ENCODE data around the gene LRRC27.

Gene LRRC27

DNA sequence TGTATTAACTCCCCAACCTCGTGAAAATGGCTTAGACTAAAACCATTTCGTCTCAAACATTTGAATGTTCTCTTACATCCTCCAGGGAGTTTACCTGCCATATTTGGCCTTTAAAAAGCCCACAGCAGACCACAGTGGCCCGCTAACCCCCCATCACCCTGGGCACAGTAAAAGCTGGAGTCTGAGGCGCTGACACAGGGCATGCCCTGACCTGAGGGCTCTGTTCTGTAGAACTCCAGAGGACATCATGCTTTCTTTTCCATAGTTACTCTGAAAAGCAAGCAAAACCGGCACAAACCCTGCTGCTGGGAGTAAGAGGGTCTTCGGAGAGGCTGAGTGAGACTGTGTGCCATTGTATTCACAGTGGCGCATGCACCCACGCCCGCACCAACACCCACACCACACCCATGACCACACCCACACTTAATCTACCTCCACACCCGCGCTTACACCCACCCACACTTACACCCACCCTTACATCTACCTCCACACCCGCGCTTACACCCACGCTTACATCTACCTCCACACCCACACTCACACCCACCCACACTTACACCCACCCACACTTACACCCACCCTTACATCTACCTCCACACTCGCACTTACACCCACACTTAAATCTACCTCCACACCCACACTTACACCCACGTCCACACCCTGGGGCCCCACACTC lies 32.1 kb downstream of the LRRC27 start:
- Histone ChIP-seq H3K27ac (ENCODE audit: insufficient read depth in 1 of 2, low read depth in 1 of 2, low read length in 2 of 2, poor library complexity in 1 of 2, severe bottlenecking in 2 of 2) (no peak overlapping the region), H3K9me3 (ENCODE audit: control extremely low read depth in 1 of 5, control insufficient read depth in 4 of 5, insufficient read depth in 2 of 5, low read depth in 1 of 5, low read length in 4 of 5) (peaks cover 0 to 7% (median 0%) of the 10 kb centered on the region in 5 experiments), H3K36me3 (ENCODE audit: control insufficient read depth in 4 of 4, insufficient read depth in 4 of 4, low read length in 3 of 4) (peaks cover 4 to 38% (median 9%) of the 10 kb centered on the region in 4 experiments), H3K4me3 (ENCODE audit: control insufficient read depth in 1 of 7, extremely low read depth in 1 of 7, insufficient read depth in 4 of 7, low read depth in 2 of 7, low read length in 6 of 7) (no peak overlapping the region), H3K27me3 (replicated peaks in 2 of 5; ENCODE audit: control insufficient read depth in 4 of 5, insufficient read depth in 5 of 5, low read length in 4 of 5) (no peaks in the 10 kb centered on the region), H3K4me1 (ENCODE audit: control extremely low read depth in 1 of 4, control insufficient read depth in 4 of 4, insufficient read depth in 4 of 4, low read length in 3 of 4) (peaks cover 0 to 9% (median 6%) of the 10 kb centered on the region in 4 experiments)
- 60% methylated on average over 12 of the region's 16 CpGs for WGBS (ENCODE audit: insufficient coverage)
- DNase-seq = peak in 2 of 3 donors; percentile 24 to 30
- ChIA-PET CTCF (interaction anchor here (1.5 kb wide), 1 partner anchor 11 kb away, joined by 3 read pairs; no protein-coding TSS in a partner anchor), POLR2A (no interaction called here)

DNA sequence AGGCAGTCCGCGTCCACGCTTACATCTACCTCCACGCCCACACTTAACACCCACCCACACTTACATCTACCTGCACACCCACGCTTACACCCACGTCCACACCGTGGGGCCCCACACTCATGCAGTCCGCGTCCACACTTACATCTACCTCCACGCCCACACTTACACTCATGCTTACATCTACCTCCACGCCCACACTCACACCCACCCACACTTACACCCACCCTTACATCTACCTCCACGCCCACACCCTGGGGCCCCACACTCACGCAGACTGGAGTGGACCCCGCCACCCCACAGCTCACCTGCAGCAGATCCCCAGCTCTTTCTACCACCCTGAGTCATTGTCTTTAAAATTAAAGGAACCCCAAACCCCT lies 32.6 kb downstream of the LRRC27 start:
- CTCF ChIA-PET = no interaction called here
- 75% methylated on average over 8 of the region's 14 CpGs for WGBS (ENCODE audit: insufficient coverage)

DNA sequence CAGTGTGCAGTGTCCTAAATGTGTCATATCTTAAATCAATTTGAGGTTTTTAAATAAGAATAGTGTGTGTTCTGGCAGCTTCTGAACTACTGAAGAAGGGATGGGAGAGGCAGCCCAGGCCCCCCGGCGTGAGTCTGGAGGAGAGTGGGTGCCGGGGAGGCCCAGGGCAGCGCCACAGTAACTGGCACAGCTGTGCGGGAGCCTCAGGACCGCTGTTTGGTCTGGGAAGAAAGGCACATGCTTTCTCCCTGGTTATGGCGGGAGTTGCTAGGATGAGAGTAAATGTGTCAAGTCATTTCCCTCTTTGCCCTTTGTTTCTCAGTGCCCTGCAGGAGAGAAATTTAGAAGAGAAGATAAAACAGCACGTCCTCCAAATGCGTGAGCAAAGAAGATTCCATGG lies 33.1 kb downstream of the LRRC27 start:
- Histone ChIP-seq H3K27me3 (replicated peaks in 2 of 5; ENCODE audit: control insufficient read depth in 4 of 5, insufficient read depth in 5 of 5, low read length in 4 of 5) (no peaks in the 10 kb centered on the region), H3K27ac (ENCODE audit: insufficient read depth in 1 of 2, low read depth in 1 of 2, low read length in 2 of 2, poor library complexity in 1 of 2, severe bottlenecking in 2 of 2) (no peak overlapping the region), H3K9me3 (ENCODE audit: control extremely low read depth in 1 of 5, control insufficient read depth in 4 of 5, insufficient read depth in 2 of 5, low read depth in 1 of 5, low read length in 4 of 5) (peaks cover 0 to 7% (median 0%) of the 10 kb centered on the region in 5 experiments), H3K36me3 (ENCODE audit: control insufficient read depth in 4 of 4, insufficient read depth in 4 of 4, low read length in 3 of 4) (peaks cover 4 to 40% (median 9%) of the 10 kb centered on the region in 4 experiments), H3K4me3 (ENCODE audit: control insufficient read depth in 1 of 7, extremely low read depth in 1 of 7, insufficient read depth in 4 of 7, low read depth in 2 of 7, low read length in 6 of 7) (no peak overlapping the region), H3K4me1 (ENCODE audit: control extremely low read depth in 1 of 4, control insufficient read depth in 4 of 4, insufficient read depth in 4 of 4, low read length in 3 of 4) (peaks cover 0 to 9% (median 6%) of the 10 kb centered on the region in 4 experiments)
- DNase-seq = no peak
- CTCF ChIA-PET = no interaction called here
- WGBS (ENCODE audit: insufficient coverage) = 20% methylated on average over 8 of the region's 9 CpGs
- POLR2A ChIA-PET = no interaction called here

More for the DNA sequence above, 32.6 kb downstream of the LRRC27 start:
- Histone ChIP-seq H3K4me1 (ENCODE audit: control extremely low read depth in 1 of 4, control insufficient read depth in 4 of 4, insufficient read depth in 4 of 4, low read length in 3 of 4) (peaks cover 0 to 9% (median 6%) of the 10 kb centered on the region in 4 experiments), H3K27me3 (replicated peaks in 2 of 5; ENCODE audit: control insufficient read depth in 4 of 5, insufficient read depth in 5 of 5, low read length in 4 of 5) (no peaks in the 10 kb centered on the region), H3K9me3 (ENCODE audit: control extremely low read depth in 1 of 5, control insufficient read depth in 4 of 5, insufficient read depth in 2 of 5, low read depth in 1 of 5, low read length in 4 of 5) (peaks cover 0 to 7% (median 0%) of the 10 kb centered on the region in 5 experiments), H3K4me3 (ENCODE audit: control insufficient read depth in 1 of 7, extremely low read depth in 1 of 7, insufficient read depth in 4 of 7, low read depth in 2 of 7, low read length in 6 of 7) (no peak overlapping the region), H3K27ac (ENCODE audit: insufficient read depth in 1 of 2, low read depth in 1 of 2, low read length in 2 of 2, poor library complexity in 1 of 2, severe bottlenecking in 2 of 2) (no peak overlapping the region), H3K36me3 (ENCODE audit: control insufficient read depth in 4 of 4, insufficient read depth in 4 of 4, low read length in 3 of 4) (peaks cover 4 to 40% (median 9%) of the 10 kb centered on the region in 4 experiments)
- no peak for DNase-seq
- POLR2A ChIA-PET = no interaction called here

DNA sequence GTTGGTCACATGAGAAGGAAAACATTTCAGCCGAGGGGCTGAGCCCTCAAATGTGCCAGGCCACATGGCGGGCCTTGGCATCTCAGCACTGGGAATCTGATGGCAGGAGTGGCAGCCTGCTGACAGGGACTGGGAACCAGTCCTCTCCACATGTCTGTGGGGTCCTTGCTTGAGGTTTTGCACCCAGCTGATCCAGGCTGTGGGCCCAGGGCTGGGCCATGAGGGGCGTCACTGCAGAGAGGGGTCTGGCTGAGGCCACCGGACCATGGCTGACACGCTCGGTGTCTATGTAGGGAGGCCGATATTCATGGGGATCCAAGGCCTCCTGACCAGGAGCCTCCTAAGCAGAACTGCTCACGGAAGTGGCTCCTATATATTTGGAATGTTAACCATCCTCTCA lies 34.0 kb downstream of the LRRC27 start:
- H3K36me3 ChIP-seq (ENCODE audit: control insufficient read depth in 4 of 4, insufficient read depth in 4 of 4, low read length in 3 of 4) = peaks cover 4 to 40% (median 9%) of the 10 kb centered on the region in 4 experiments
- no peak for DNase-seq
- H3K4me1 ChIP-seq (ENCODE audit: control extremely low read depth in 1 of 4, control insufficient read depth in 4 of 4, insufficient read depth in 4 of 4, low read length in 3 of 4) = peaks cover 0 to 13% (median 11%) of the 10 kb centered on the region in 4 experiments
- CTCF ChIA-PET = no interaction called here
- H3K27me3 ChIP-seq (replicated peaks in 2 of 5; ENCODE audit: control insufficient read depth in 4 of 5, insufficient read depth in 5 of 5, low read length in 4 of 5) = no peaks in the 10 kb centered on the region
- 99% methylated on average over 8 of the region's 8 CpGs for WGBS (ENCODE audit: insufficient coverage)
- H3K9me3 ChIP-seq (ENCODE audit: control extremely low read depth in 1 of 5, control insufficient read depth in 4 of 5, insufficient read depth in 2 of 5, low read depth in 1 of 5, low read length in 4 of 5) = peaks cover 0 to 7% (median 0%) of the 10 kb centered on the region in 5 experiments
- POLR2A ChIA-PET = no interaction called here
- no peak overlapping the region for H3K27ac ChIP-seq (ENCODE audit: insufficient read depth in 1 of 2, low read depth in 1 of 2, low read length in 2 of 2, poor library complexity in 1 of 2, severe bottlenecking in 2 of 2)
- H3K4me3 ChIP-seq (ENCODE audit: control insufficient read depth in 1 of 7, extremely low read depth in 1 of 7, insufficient read depth in 4 of 7, low read depth in 2 of 7, low read length in 6 of 7) = no peak overlapping the region

DNA sequence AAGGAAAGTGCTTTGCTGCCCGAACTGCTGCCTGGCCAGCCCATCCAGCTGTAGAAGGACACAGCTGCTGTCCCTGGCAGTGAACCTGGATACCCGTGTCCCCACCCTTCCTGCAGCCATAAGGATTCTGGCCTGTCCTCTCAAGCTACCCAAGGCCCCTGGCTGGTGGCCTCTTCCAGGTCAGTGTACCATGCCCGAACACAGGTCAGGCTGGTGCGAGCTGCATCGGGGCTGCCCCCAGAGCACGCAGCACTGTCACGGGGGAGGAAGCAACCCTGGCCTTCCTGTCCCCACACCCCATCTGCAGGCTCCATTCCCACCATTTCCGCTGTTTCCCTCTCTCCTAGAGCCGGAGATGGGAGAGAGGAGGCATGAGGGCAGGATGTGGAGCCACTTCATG lies 34.5 kb downstream of the LRRC27 start:
- POLR2A ChIA-PET = no interaction called here
- CTCF ChIA-PET = no interaction called here
- no peak overlapping the region for H3K4me3 ChIP-seq (ENCODE audit: control insufficient read depth in 1 of 7, extremely low read depth in 1 of 7, insufficient read depth in 4 of 7, low read depth in 2 of 7, low read length in 6 of 7)
- WGBS (ENCODE audit: insufficient coverage) = 83% methylated on average over 3 of the region's 9 CpGs
- H3K36me3 ChIP-seq (ENCODE audit: control insufficient read depth in 4 of 4, insufficient read depth in 4 of 4, low read length in 3 of 4) = peaks cover 4 to 40% (median 9%) of the 10 kb centered on the region in 4 experiments
- peaks cover 0 to 7% (median 0%) of the 10 kb centered on the region in 5 experiments for H3K9me3 ChIP-seq (ENCODE audit: control extremely low read depth in 1 of 5, control insufficient read depth in 4 of 5, insufficient read depth in 2 of 5, low read depth in 1 of 5, low read length in 4 of 5)
- H3K27me3 ChIP-seq (replicated peaks in 2 of 5; ENCODE audit: control insufficient read depth in 4 of 5, insufficient read depth in 5 of 5, low read length in 4 of 5) = no peaks in the 10 kb centered on the region
- no peak overlapping the region for H3K27ac ChIP-seq (ENCODE audit: insufficient read depth in 1 of 2, low read depth in 1 of 2, low read length in 2 of 2, poor library complexity in 1 of 2, severe bottlenecking in 2 of 2)
- peaks cover 0 to 18% (median 16%) of the 10 kb centered on the region in 4 experiments for H3K4me1 ChIP-seq (ENCODE audit: control extremely low read depth in 1 of 4, control insufficient read depth in 4 of 4, insufficient read depth in 4 of 4, low read length in 3 of 4)
- DNase-seq = no peak

DNA sequence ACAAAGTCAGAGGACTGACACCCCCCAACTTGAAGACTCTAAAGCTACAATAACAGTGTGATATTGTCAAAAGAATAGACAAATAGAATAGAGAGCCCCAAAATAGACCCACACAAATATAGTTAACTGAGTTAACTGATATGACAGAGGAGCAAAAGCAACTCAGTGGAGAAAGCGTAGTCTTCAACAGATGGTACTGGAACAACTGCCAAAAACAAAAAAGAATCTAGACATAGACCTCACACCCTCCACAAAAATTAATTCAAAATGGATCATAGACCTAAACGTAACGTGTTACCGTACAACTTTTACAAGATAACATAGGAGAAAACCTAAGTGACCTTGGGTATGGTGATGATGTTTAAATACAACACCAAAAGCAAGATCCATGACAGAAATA lies 36.4 kb downstream of the LRRC27 start:
- CTCF ChIA-PET = no interaction called here
- H3K4me1 ChIP-seq (ENCODE audit: control extremely low read depth in 1 of 4, control insufficient read depth in 4 of 4, insufficient read depth in 4 of 4, low read length in 3 of 4) = peaks cover 0 to 23% (median 21%) of the 10 kb centered on the region in 4 experiments
- POLR2A ChIA-PET = no interaction called here
- WGBS (ENCODE audit: insufficient coverage) = 100% methylated on average over 1 of the region's 4 CpGs
- no peak overlapping the region for H3K4me3 ChIP-seq (ENCODE audit: control insufficient read depth in 1 of 7, extremely low read depth in 1 of 7, insufficient read depth in 4 of 7, low read depth in 2 of 7, low read length in 6 of 7)
- no peak overlapping the region for H3K27ac ChIP-seq (ENCODE audit: insufficient read depth in 1 of 2, low read depth in 1 of 2, low read length in 2 of 2, poor library complexity in 1 of 2, severe bottlenecking in 2 of 2)
- no peaks in the 10 kb centered on the region for H3K27me3 ChIP-seq (replicated peaks in 2 of 5; ENCODE audit: control insufficient read depth in 4 of 5, insufficient read depth in 5 of 5, low read length in 4 of 5)
- no peak for DNase-seq
- peaks cover 3 to 22% (median 8%) of the 10 kb centered on the region in 4 experiments for H3K36me3 ChIP-seq (ENCODE audit: control insufficient read depth in 4 of 4, insufficient read depth in 4 of 4, low read length in 3 of 4)
- peaks cover 0 to 3% (median 0%) of the 10 kb centered on the region in 5 experiments for H3K9me3 ChIP-seq (ENCODE audit: control extremely low read depth in 1 of 5, control insufficient read depth in 4 of 5, insufficient read depth in 2 of 5, low read depth in 1 of 5, low read length in 4 of 5)

DNA sequence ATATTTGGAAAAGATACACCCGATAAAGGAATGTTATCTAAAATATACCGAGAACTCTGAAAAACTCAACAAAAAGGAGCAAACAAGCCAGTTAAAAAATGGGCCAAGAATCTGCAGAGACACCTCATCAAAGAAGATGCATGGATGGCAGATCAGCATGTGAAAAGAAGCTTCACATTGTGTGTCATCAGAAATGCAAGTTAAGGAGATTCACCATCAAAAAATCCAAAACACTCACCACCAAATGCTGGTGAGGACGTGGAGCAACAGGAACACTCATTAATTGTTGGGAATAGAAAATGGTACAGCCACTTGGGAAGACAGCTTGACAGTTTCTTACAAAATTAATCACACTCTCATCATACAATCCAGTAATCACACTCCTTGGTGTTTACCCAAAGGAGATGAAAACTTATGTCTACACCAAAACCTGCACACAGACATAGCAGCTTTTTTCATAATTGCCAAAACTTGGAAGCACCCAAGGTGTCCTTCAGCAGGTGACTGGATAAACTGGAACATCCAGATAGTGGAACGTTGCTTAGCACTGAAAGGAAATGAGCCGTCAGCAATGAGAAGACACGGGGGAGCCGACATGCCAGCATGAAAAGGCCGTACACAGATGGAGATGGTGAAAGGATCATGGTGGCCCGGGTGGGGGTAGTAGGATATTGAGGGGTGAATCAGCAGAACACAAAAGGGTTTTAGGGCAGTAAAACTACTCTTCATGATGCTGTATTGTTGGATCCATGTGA lies 37.1 kb downstream of the LRRC27 start:
- CTCF ChIA-PET = no interaction called here
- DNase-seq = no peak
- Histone ChIP-seq H3K36me3 (ENCODE audit: control insufficient read depth in 4 of 4, insufficient read depth in 4 of 4, low read length in 3 of 4) (peaks cover 3 to 22% (median 8%) of the 10 kb centered on the region in 4 experiments), H3K4me3 (ENCODE audit: control insufficient read depth in 1 of 7, extremely low read depth in 1 of 7, insufficient read depth in 4 of 7, low read depth in 2 of 7, low read length in 6 of 7) (no peak overlapping the region), H3K27me3 (replicated peaks in 2 of 5; ENCODE audit: control insufficient read depth in 4 of 5, insufficient read depth in 5 of 5, low read length in 4 of 5) (no peaks in the 10 kb centered on the region), H3K27ac (ENCODE audit: insufficient read depth in 1 of 2, low read depth in 1 of 2, low read length in 2 of 2, poor library complexity in 1 of 2, severe bottlenecking in 2 of 2) (no peak overlapping the region), H3K9me3 (ENCODE audit: control extremely low read depth in 1 of 5, control insufficient read depth in 4 of 5, insufficient read depth in 2 of 5, low read depth in 1 of 5, low read length in 4 of 5) (peaks cover 0 to 3% (median 0%) of the 10 kb centered on the region in 5 experiments), H3K4me1 (ENCODE audit: control extremely low read depth in 1 of 4, control insufficient read depth in 4 of 4, insufficient read depth in 4 of 4, low read length in 3 of 4) (peaks cover 0 to 23% (median 21%) of the 10 kb centered on the region in 4 experiments)
- POLR2A ChIA-PET = no interaction called here
- WGBS (ENCODE audit: insufficient coverage) = 87% methylated on average over 8 of the region's 9 CpGs
